K562 treated with DMSO at 1 percent for 12 hours (cell line): ENCODE data around the gene AAGAB. TPM values are rescaled to one million over a fixed set of nuclear protein-coding genes. Genes with fewer than 3 reads are reported as not detected.

Experiments used
- total RNA-seq: library from RNA; unstranded; fragments of 300-600 nt; gene quantifications from 2 replicates; pipeline ENCODE4 v1.2.3, GENCODE V29; 2022; ENCODE audit not compliant: insufficient read depth

AAGAB gene
- 32.5 and 50.5 TPM in 2 replicates for total RNA-seq

GRCh38 chr15:67254238-67255175 lies at the start of gene AAGAB, which contains the start of gene IQCH:
TSS of gene AAGAB (minus strand) at chr15:67254661. CDS start at chr15:67254631, 30 bp downstream.
TSS of gene IQCH (plus strand) at chr15:67254786. CDS start at chr15:67254897, 111 bp downstream.

Other genes starting within 250 kb of the AAGAB start
- 8.5 and 23.5 TPM in 2 replicates for gene SMAD3, start 189.1 kb downstream of the AAGAB start, total RNA-seq
- 0.47 and 4.7 TPM in 2 replicates for gene IQCH, start 125 bp upstream of the AAGAB start, total RNA-seq